Measurements from ENCODE around the gene MYOG.
A peak's percentile ranks its signal among the peaks of the same experiment; 100 is the strongest.

MYOG gene

GRCh38 chr1:203046984-203047630, 38.7 kb downstream of the MYOG start:
- DNase-seq (ENCODE audit: low read depth) = peak; percentile 87

GRCh38 chr1:203045821-203046594, 39.8 kb downstream of the MYOG start:
- DNase-seq (ENCODE audit: low read depth) = peak; percentile 24

- DNase-seq (ENCODE audit: low read depth) = no peak
These were observed 40.5 kb downstream of the MYOG start for GRCh38 chr1:203045336-203045735.

- no peak for DNase-seq (ENCODE audit: low read depth)
These were observed 41.1 kb downstream of the MYOG start for GRCh38 chr1:203044546-203045250.

GRCh38 chr1:203043830-203044545, 41.8 kb downstream of the MYOG start:
- no peak for DNase-seq (ENCODE audit: low read depth)

GRCh38 chr1:203041351-203041932, 44.4 kb downstream of the MYOG start:
- no peak for DNase-seq (ENCODE audit: low read depth)

- DNase-seq (ENCODE audit: low read depth) = peak; percentile 5
These were observed 45.1 kb downstream of the MYOG start for GRCh38 chr1:203040513-203041275.

GRCh38 chr1:203039609-203040512, 46.0 kb downstream of the MYOG start:
- DNase-seq (ENCODE audit: low read depth) = peak; percentile 24

GRCh38 chr1:203038891-203039608, 46.8 kb downstream of the MYOG start:
- peak; percentile 64 for DNase-seq (ENCODE audit: low read depth)

GRCh38 chr1:203038217-203038741, 47.5 kb downstream of the MYOG start:
- peak; percentile 86 for DNase-seq (ENCODE audit: low read depth)

GRCh38 chr1:203037509-203038190, 48.2 kb downstream of the MYOG start:
- no peak for DNase-seq (ENCODE audit: low read depth)

- DNase-seq (ENCODE audit: low read depth) = no peak
These were observed 49.3 kb downstream of the MYOG start for GRCh38 chr1:203036537-203036936.

GRCh38 chr1:203036135-203036534, 49.7 kb downstream of the MYOG start:
- DNase-seq (ENCODE audit: low read depth) = peak; percentile 9

- DNase-seq (ENCODE audit: low read depth) = no peak
These were observed 50.5 kb downstream of the MYOG start for GRCh38 chr1:203035111-203036000.

- no peak for DNase-seq (ENCODE audit: low read depth)
These were observed 51.2 kb downstream of the MYOG start for GRCh38 chr1:203034422-203035110.

GRCh38 chr1:203033917-203034316, 51.9 kb downstream of the MYOG start:
- no peak for DNase-seq (ENCODE audit: low read depth)

GRCh38 chr1:203033287-203033686, 52.5 kb downstream of the MYOG start:
- no peak for DNase-seq (ENCODE audit: low read depth)

Data from amniotic epithelial cell (primary cell).